Stomach (tissue), 4 donors: ENCODE data around the gene ZMAT5.

Experiments used
- POLR2A ChIP-seq, 4 donors: fragments of 450-650 bp; IDR thresholded peaks; one replicate each; pipeline ENCODE4 v1.6.1; 2016; ENCODE audit warnings: antibody characterized with exemption in 4 of 4, control low read depth in 2 of 4, mild to moderate bottlenecking in 1 of 4, moderate library complexity in 1 of 4
- POLR2AphosphoS5 ChIP-seq, 3 donors: sonication (generic); formaldehyde crosslinking; IDR thresholded peaks; one replicate each; pipeline ENCODE4 v1.6.1; 2016; ENCODE audit warnings: antibody characterized with exemption in 3 of 3
- TF ChIP-seq, protein P1 (sequence below), 7 experiments: fragments of 450-650 bp in 4 of 7; fragments of 200-600 bp in 3 of 7; sonication (generic) in 3 of 7; IDR thresholded peaks; one replicate each; pipeline ENCODE4 v1.5.1; 2016 to 2019; ENCODE audit warnings: antibody characterized with exemption in 7 of 7, control low read depth in 2 of 7, mild to moderate bottlenecking in 1 of 7

DNA sequence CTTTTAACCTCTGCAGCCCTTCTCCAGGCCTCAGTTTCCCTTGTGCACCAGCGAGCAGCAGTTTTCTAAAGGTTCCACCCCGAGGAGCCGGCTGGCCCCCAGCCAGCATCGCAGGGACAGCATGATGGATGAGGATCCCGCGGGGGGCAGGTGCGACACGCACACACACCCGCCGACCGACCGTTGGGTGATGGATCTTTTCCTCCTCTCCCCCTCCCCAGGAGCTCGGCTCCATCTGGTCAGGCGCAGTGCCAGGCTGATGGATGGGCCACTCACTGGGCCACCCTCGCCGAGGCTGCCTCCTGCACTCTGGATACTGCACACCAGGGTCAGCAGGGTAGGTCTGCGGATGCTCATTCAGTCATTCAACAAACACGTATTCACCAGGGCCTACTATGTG lies 59.8 kb downstream of the ZMAT5 start:
- TF ChIP-seq, protein P1, sequence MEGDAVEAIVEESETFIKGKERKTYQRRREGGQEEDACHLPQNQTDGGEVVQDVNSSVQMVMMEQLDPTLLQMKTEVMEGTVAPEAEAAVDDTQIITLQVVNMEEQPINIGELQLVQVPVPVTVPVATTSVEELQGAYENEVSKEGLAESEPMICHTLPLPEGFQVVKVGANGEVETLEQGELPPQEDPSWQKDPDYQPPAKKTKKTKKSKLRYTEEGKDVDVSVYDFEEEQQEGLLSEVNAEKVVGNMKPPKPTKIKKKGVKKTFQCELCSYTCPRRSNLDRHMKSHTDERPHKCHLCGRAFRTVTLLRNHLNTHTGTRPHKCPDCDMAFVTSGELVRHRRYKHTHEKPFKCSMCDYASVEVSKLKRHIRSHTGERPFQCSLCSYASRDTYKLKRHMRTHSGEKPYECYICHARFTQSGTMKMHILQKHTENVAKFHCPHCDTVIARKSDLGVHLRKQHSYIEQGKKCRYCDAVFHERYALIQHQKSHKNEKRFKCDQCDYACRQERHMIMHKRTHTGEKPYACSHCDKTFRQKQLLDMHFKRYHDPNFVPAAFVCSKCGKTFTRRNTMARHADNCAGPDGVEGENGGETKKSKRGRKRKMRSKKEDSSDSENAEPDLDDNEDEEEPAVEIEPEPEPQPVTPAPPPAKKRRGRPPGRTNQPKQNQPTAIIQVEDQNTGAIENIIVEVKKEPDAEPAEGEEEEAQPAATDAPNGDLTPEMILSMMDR (IDR thresholded peaks at IDR 0.05) = no peak
- no peak for TF ChIP-seq POLR2AphosphoS5 (IDR thresholded peaks at IDR 0.05)
- no peak for TF ChIP-seq POLR2A (IDR thresholded peaks at IDR 0.05)
